GM12874 (cell line): Measurements from ENCODE around the gene PLTP.

Experiments used
- CTCF ChIP-seq: IDR thresholded peaks from 2 replicates; pipeline ENCODE4 v1.5.1; 2011; ENCODE audit warnings: low read depth, mild to moderate bottlenecking, control low read depth, low read length, moderate library complexity; ENCODE audit not compliant: insufficient read depth

PLTP gene

GRCh38 chr20:45861221-45862075, 50.5 kb downstream of the PLTP start:
- no peak for TF ChIP-seq CTCF

GRCh38 chr20:45860560-45861220, 51.3 kb downstream of the PLTP start:
- no peak for TF ChIP-seq CTCF

- TF ChIP-seq CTCF = no peak
Measured at GRCh38 chr20:45859916-45860315, 52.0 kb downstream of the PLTP start.

- no peak for TF ChIP-seq CTCF
Measured at GRCh38 chr20:45857882-45858216, 54.1 kb downstream of the PLTP start.

- TF ChIP-seq CTCF = no peak
Measured at GRCh38 chr20:45857114-45857881, 54.7 kb downstream of the PLTP start, which contains the start of the genes ACOT8 and ZSWIM3. Gene ACOT8, minus strand, starts transcription at chr20:45857392. Its CDS starts 77 bp downstream, at chr20:45857315. Gene ZSWIM3, plus strand, starts transcription at chr20:45857614. Its CDS starts 212 bp downstream, at chr20:45857826.

- no peak for TF ChIP-seq CTCF
Measured at GRCh38 chr20:45853484-45853883, 58.5 kb downstream of the PLTP start.

GRCh38 chr20:45852326-45852725, 59.6 kb downstream of the PLTP start:
- TF ChIP-seq CTCF = no peak
